Measurements from ENCODE around the gene TYW1. TPM values are rescaled to one million over a fixed set of nuclear protein-coding genes. Genes with fewer than 3 reads are reported as not detected.
"Not testable (repeated sequence)": the region's sequence is repeated elsewhere in the genome, so short reads cannot be mapped to it uniquely, and the experiment has no call there.

Gene TYW1
- total RNA-seq, 1 donor from 2014 or later: 23.1 TPM

DNA sequence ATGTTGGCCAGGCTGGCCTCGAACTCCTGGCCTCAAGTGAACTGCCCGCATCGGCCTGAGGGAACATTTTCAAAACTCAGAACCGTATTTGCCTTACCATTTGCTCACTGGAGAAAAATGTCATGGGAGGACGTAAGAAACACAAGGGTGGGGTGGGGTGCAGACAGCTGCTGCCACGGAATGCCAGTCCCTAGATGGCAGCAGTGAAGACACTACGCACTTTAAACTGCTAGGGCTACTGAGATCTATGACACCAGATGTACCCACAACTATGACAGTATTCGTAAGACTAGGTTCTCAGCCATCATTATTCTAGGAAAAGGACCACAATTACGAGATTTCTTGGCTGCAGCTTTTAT lies 2.0 kb upstream of the TYW1 start:
- not testable (repeated sequence) for H4K20me1 ChIP-seq (ENCODE audit: low read depth); H3K9me3 ChIP-seq (ENCODE audit: low read depth); H3K4me1 ChIP-seq; H3K9me3 Mint-ChIP-seq; H3K27me3 ChIP-seq; H3K36me3 ChIP-seq; H3K9ac ChIP-seq; H3K36me3 Mint-ChIP-seq; H3K27me3 Mint-ChIP-seq (ENCODE audit: insufficient read depth, low read depth)
- Histone ChIP-seq H3K27ac (peak overlapping the region; percentile 89), H3K4me3 (peak overlapping the region; percentile 84), H3K79me2 (ENCODE audit: low read depth) (peaks cover 23% of the 10 kb centered on the region), H2AFZ (replicated peaks) (peak overlapping the region; percentile 71), H3F3A (ENCODE audit: low read depth) (peaks cover 21% of the 10 kb centered on the region), H3K4me2 (peak overlapping the region; percentile 79)
- peak; percentile 52 for DNase-seq (ENCODE audit: low spot score)
- H3K4me1 Mint-ChIP-seq: peaks cover 12% of the 10 kb centered on the region
- TF ChIP-seq, protein P1, sequence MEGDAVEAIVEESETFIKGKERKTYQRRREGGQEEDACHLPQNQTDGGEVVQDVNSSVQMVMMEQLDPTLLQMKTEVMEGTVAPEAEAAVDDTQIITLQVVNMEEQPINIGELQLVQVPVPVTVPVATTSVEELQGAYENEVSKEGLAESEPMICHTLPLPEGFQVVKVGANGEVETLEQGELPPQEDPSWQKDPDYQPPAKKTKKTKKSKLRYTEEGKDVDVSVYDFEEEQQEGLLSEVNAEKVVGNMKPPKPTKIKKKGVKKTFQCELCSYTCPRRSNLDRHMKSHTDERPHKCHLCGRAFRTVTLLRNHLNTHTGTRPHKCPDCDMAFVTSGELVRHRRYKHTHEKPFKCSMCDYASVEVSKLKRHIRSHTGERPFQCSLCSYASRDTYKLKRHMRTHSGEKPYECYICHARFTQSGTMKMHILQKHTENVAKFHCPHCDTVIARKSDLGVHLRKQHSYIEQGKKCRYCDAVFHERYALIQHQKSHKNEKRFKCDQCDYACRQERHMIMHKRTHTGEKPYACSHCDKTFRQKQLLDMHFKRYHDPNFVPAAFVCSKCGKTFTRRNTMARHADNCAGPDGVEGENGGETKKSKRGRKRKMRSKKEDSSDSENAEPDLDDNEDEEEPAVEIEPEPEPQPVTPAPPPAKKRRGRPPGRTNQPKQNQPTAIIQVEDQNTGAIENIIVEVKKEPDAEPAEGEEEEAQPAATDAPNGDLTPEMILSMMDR (IDR thresholded peaks at IDR 0.05): peak; percentile 51
- H3K4me3 Mint-ChIP-seq: peak overlapping the region; percentile 99
- peak overlapping the region; percentile 91 for H3K27ac Mint-ChIP-seq

DNA sequence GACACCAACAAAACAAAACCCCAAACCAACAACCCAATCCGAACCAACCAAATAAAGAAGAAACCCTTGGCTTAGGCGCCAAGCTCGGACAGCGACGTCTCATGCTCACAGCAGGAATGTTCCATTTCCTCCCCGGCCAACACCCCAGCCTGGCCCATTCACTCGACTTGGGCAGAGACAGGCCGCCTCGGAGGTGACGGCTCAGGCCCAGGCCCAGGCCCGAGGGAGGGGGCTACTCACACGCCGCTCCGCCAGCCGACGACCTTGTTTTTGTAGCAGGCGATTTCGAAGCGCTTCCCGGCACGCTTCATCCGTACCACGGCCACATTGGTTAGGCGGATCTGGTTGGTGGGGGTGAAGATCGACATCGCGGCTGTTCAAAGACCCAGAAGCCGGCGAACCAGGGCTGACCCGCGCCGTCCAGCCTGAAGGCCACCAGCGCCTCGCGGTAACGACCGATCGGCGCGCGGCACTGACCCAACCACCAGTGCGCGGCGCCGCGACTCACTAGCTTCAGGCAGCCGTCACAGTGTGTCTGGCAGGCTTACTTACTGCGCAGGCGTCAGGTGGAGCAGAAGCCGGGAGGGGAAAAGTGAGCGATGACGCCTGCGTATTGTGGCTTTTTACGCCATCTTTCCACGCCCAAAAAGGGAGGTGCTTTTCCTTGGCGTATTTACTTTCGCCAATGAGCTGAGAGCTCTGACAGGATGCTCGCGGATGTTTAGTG lies 1.4 kb upstream of the TYW1 start, which contains the start of gene SBDS:
Gene SBDS (minus strand): TSS at position 537 of the 727 bp plus-strand sequence. CDS start 169 bp downstream, at position 368.
- not testable (repeated sequence) for H3K27me3 ChIP-seq; H3K36me3 ChIP-seq; H3K9me3 ChIP-seq (ENCODE audit: low read depth); H4K20me1 ChIP-seq (ENCODE audit: low read depth); H3K27me3 Mint-ChIP-seq (ENCODE audit: insufficient read depth, low read depth); H3K9me3 Mint-ChIP-seq; H3K4me1 ChIP-seq; H3K36me3 Mint-ChIP-seq
- peak within 1 kb of the TSS; percentile 89 for H3K27ac ChIP-seq
- Mint-ChIP-seq H3K4me1 (peaks cover 12% of the 10 kb centered on the region), H3K27ac (peak within 1 kb of the TSS; percentile 96), H3K4me3 (peak within 1 kb of the TSS; percentile 99)
- peak within 1 kb of the TSS; percentile 84 for H3K4me3 ChIP-seq
- H3K4me2 ChIP-seq: peak within 1 kb of the TSS; percentile 79
- H2AFZ ChIP-seq (replicated peaks): peak within 1 kb of the TSS; percentile 71
- H3K9ac ChIP-seq: peak within 1 kb of the TSS; percentile 60
- peaks cover 21% of the 10 kb centered on the region for H3F3A ChIP-seq (ENCODE audit: low read depth)
- H3K79me2 ChIP-seq (ENCODE audit: low read depth): peaks cover 23% of the 10 kb centered on the region
- peak; percentile 99 for DNase-seq (ENCODE audit: low spot score)

DNA sequence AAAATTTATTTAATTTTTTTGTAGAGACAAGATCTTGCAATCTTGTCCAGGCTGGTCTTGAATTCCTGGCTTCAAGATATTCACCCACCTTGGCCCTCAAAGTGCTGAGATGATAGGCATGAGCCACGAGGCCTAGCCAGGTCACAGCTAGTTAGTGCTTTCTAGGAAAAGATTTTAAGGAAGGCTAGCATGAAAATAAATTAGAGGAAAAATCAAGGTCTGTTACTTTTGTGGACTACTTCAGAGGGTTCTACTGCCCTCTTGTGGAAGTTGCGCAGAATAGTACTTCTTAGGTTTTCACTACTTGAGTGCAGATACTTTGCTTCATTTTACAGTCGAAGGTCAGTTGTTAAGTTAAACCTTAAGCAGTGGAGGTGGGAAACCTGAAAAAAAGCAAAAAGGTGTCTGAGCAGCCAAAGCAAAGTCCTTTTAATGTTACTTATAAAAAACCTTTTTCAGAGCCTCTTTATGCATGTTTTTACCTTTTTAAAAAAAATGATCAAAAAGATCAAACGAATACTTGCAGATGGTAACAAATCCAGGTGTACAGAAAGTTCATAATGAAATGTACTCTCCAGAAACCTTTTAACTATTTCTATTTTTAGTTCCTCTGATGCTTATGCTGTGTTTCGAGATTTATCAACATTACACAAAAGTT lies 4.1 kb downstream of the TYW1 start:
- not testable (repeated sequence) for H3K36me3 ChIP-seq; H2AFZ ChIP-seq (replicated peaks); H3K36me3 Mint-ChIP-seq; DNase-seq (ENCODE audit: low spot score); H4K20me1 ChIP-seq (ENCODE audit: low read depth); H3K4me3 Mint-ChIP-seq; H3K9ac ChIP-seq; H3K27me3 Mint-ChIP-seq (ENCODE audit: insufficient read depth, low read depth); H3K9me3 ChIP-seq (ENCODE audit: low read depth); H3K4me1 ChIP-seq; H3K27ac Mint-ChIP-seq; H3K27me3 ChIP-seq; H3K27ac ChIP-seq; H3K4me2 ChIP-seq; H3K9me3 Mint-ChIP-seq; H3K4me1 Mint-ChIP-seq; H3K4me3 ChIP-seq
- H3F3A ChIP-seq (ENCODE audit: low read depth): peaks cover 12% of the 10 kb centered on the region
- H3K79me2 ChIP-seq (ENCODE audit: low read depth): peaks cover 26% of the 10 kb centered on the region
- TF ChIP-seq, protein P1 (IDR thresholded peaks at IDR 0.05): peak; percentile 58

DNA sequence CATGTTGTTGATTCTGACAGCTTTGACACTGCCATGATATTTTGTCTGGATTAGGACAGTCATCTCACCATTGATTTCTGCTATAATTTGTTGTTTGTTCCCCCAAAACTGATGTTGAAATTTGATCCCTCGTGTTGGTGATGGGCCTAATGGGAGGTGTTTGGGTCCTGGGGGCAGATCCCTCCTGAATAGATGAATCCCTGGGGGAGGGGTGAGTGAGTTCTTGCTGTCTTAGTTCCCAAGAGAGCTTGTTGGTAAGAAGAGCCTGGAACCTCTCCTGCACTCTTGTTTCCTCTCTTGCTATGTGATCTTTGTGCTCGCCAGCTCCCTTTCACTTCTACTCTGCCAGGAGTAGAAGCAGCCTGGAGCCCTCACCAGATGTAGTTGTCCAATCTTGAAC lies 7.5 kb downstream of the TYW1 start:
- H3K4me3 ChIP-seq; H3K9me3 ChIP-seq (ENCODE audit: low read depth); H3K4me3 Mint-ChIP-seq; H3K4me1 ChIP-seq; H3K36me3 ChIP-seq; H3K4me2 ChIP-seq; H3F3A ChIP-seq (ENCODE audit: low read depth); H3K9ac ChIP-seq; H3K27ac Mint-ChIP-seq; DNase-seq (ENCODE audit: low spot score); H2AFZ ChIP-seq (replicated peaks); H4K20me1 ChIP-seq (ENCODE audit: low read depth); H3K27me3 Mint-ChIP-seq (ENCODE audit: insufficient read depth, low read depth); H3K27me3 ChIP-seq; H3K9me3 Mint-ChIP-seq; H3K27ac ChIP-seq; H3K4me1 Mint-ChIP-seq: not testable (repeated sequence)
- H3K79me2 ChIP-seq (ENCODE audit: low read depth): peaks cover 16% of the 10 kb centered on the region
- peaks cover 17% of the 10 kb centered on the region for H3K36me3 Mint-ChIP-seq

All from neural progenitor cell (in vitro differentiated cells).